ENCODE measurements around the gene TEX11.
"Not testable (repeated sequence)": the region's sequence is repeated elsewhere in the genome, so short reads cannot be mapped to it uniquely, and the experiment has no call there.

Gene TEX11

GRCh38 chrX:70908541-70908940 is at the start of gene TEX11:
TEX11 (minus strand) TSS chrX:70908711; CDS start chrX:70907789, 922 bp downstream.
- no peak for DNase-seq (ENCODE audit: low read depth in 2 of 3, low spot score in 1 of 3)

GRCh38 chrX:70954871-70955270 is 46.4 kb upstream of the TEX11 start:
- no peak for DNase-seq (ENCODE audit: low read depth in 2 of 3, low spot score in 1 of 3)

- DNase-seq (ENCODE audit: low read depth in 2 of 3, low spot score in 1 of 3): no peak
Measured at GRCh38 chrX:70924294-70924911, 15.9 kb upstream of the TEX11 start.

GRCh38 chrX:70922774-70923473 is 14.4 kb upstream of the TEX11 start:
- no peak for DNase-seq (ENCODE audit: low read depth in 2 of 3, low spot score in 1 of 3)

- no peak for DNase-seq (ENCODE audit: low read depth in 2 of 3, low spot score in 1 of 3)
Measured at GRCh38 chrX:70921709-70922352, 13.3 kb upstream of the TEX11 start.

GRCh38 chrX:70916754-70917153 is 8.2 kb upstream of the TEX11 start:
- DNase-seq (ENCODE audit: low read depth in 2 of 3, low spot score in 1 of 3): no peak

- DNase-seq (ENCODE audit: low read depth in 2 of 3, low spot score in 1 of 3): no peak
Measured at GRCh38 chrX:70907900-70908299, 611 bp downstream of the TEX11 start.

GRCh38 chrX:70901465-70901864 is 7.0 kb downstream of the TEX11 start:
- DNase-seq (ENCODE audit: low read depth in 2 of 3, low spot score in 1 of 3): no peak

GRCh38 chrX:70890441-70890840 is 18.1 kb downstream of the TEX11 start:
- DNase-seq (ENCODE audit: low read depth in 2 of 3, low spot score in 1 of 3): not testable (repeated sequence)

- DNase-seq (ENCODE audit: low read depth in 2 of 3, low spot score in 1 of 3): no peak
Measured at GRCh38 chrX:70878902-70879301, 29.6 kb downstream of the TEX11 start.

GRCh38 chrX:70852294-70852693 is 56.2 kb downstream of the TEX11 start:
- DNase-seq (ENCODE audit: low read depth in 2 of 3, low spot score in 1 of 3): no peak

- not testable (repeated sequence) for DNase-seq (ENCODE audit: low read depth in 2 of 3, low spot score in 1 of 3)
Measured at GRCh38 chrX:70844081-70844480, 64.4 kb downstream of the TEX11 start.

GRCh38 chrX:70843620-70844019 is 64.9 kb downstream of the TEX11 start:
- DNase-seq (ENCODE audit: low read depth in 2 of 3, low spot score in 1 of 3): not testable (repeated sequence)

GRCh38 chrX:70834589-70834988 is 73.9 kb downstream of the TEX11 start:
- no peak for DNase-seq (ENCODE audit: low read depth in 2 of 3, low spot score in 1 of 3)

- DNase-seq (ENCODE audit: low read depth in 2 of 3, low spot score in 1 of 3): no peak
Measured at GRCh38 chrX:70826715-70827114, 81.8 kb downstream of the TEX11 start.

GRCh38 chrX:70825366-70825765 is 83.1 kb downstream of the TEX11 start:
- no peak for DNase-seq (ENCODE audit: low read depth in 2 of 3, low spot score in 1 of 3)

- no peak for DNase-seq (ENCODE audit: low read depth in 2 of 3, low spot score in 1 of 3)
Measured at GRCh38 chrX:70808942-70809940, 99.3 kb downstream of the TEX11 start.

GRCh38 chrX:70806081-70806480 is 102.4 kb downstream of the TEX11 start:
- DNase-seq (ENCODE audit: low read depth in 2 of 3, low spot score in 1 of 3): no peak

GRCh38 chrX:70796742-70797141 is 111.8 kb downstream of the TEX11 start:
- not testable (repeated sequence) for DNase-seq (ENCODE audit: low read depth in 2 of 3, low spot score in 1 of 3)

GRCh38 chrX:70774223-70774622 is 134.3 kb downstream of the TEX11 start:
- DNase-seq (ENCODE audit: low read depth in 2 of 3, low spot score in 1 of 3): no peak

- no peak for DNase-seq (ENCODE audit: low read depth in 2 of 3, low spot score in 1 of 3)
Measured at GRCh38 chrX:70769659-70770227, 138.8 kb downstream of the TEX11 start.

Measured in stimulated activated CD4-positive, alpha-beta T cell treated with anti-CD3 and anti-CD28 coated beads, Interleukin-12 subunit alpha, Interleukin-12 subunit beta, amount 100 ng/mL, for 48 hours (primary cell).